Measurements from ENCODE around the gene KCNIP1.

DNA sequence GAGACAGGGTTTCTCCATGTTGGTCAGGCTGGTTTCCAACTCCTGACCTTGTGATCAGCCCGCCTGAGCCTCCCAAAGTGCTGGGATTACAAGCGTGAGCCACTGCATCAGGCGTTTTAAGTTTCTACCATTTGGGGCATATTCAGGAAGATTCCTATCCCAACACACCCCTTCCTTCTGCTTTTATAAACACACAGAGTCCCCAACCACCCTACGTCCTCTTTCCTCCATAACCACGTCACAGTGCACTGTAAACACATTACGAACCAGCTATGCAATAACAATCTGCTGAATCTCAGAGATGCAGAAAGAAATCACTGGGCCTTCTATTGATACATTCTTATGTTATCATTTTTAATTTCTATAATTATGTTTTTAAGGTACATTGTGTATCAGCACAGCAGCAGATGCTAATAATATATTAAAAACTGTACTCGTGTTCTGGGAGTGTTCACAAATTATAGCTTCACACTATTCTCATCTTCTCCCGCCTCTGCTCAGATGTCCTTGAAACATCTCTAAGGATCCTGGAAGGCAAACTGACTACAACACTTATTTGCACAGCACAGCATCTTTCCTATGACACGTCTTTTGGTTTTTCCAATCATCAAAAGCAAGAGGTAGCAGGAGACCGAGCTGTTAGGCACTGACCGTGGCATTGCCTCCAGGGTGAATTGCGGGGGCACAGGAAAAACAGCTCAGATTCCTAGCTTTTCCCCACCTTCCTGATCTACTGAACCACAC is 60.2 kb downstream of the KCNIP1 start:
- TF ChIP-seq POLR2AphosphoS5 (IDR thresholded peaks at IDR 0.05): no peak
- no peak for TF ChIP-seq POLR2A (IDR thresholded peaks at IDR 0.05)
- TF ChIP-seq, protein P1, sequence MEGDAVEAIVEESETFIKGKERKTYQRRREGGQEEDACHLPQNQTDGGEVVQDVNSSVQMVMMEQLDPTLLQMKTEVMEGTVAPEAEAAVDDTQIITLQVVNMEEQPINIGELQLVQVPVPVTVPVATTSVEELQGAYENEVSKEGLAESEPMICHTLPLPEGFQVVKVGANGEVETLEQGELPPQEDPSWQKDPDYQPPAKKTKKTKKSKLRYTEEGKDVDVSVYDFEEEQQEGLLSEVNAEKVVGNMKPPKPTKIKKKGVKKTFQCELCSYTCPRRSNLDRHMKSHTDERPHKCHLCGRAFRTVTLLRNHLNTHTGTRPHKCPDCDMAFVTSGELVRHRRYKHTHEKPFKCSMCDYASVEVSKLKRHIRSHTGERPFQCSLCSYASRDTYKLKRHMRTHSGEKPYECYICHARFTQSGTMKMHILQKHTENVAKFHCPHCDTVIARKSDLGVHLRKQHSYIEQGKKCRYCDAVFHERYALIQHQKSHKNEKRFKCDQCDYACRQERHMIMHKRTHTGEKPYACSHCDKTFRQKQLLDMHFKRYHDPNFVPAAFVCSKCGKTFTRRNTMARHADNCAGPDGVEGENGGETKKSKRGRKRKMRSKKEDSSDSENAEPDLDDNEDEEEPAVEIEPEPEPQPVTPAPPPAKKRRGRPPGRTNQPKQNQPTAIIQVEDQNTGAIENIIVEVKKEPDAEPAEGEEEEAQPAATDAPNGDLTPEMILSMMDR (IDR thresholded peaks at IDR 0.05): no peak
- TF ChIP-seq EP300 (IDR thresholded peaks at IDR 0.05; ENCODE audit: low read depth): no peak

Measured in transverse colon (tissue), 4 donors.